HG02884 (cell line): Measurements from ENCODE around the gene ADIPOR2.
"Not testable (repeated sequence)": the region's sequence is repeated elsewhere in the genome, so short reads cannot be mapped to it uniquely, and the experiment has no call there.

ENCODE experiments used
- ATAC-seq: cut with Tn5 transposase; IDR thresholded peaks from one replicate; pipeline ENCODE4 v1.9.1; 2021; ENCODE audit warnings: mild to moderate bottlenecking, moderate library complexity; ENCODE audit not compliant: unreplicated experiment

The ADIPOR2 gene

GRCh38 chr12:1702713-1703112 is 11.8 kb downstream of the ADIPOR2 start:
- no peak for ATAC-seq

DNA sequence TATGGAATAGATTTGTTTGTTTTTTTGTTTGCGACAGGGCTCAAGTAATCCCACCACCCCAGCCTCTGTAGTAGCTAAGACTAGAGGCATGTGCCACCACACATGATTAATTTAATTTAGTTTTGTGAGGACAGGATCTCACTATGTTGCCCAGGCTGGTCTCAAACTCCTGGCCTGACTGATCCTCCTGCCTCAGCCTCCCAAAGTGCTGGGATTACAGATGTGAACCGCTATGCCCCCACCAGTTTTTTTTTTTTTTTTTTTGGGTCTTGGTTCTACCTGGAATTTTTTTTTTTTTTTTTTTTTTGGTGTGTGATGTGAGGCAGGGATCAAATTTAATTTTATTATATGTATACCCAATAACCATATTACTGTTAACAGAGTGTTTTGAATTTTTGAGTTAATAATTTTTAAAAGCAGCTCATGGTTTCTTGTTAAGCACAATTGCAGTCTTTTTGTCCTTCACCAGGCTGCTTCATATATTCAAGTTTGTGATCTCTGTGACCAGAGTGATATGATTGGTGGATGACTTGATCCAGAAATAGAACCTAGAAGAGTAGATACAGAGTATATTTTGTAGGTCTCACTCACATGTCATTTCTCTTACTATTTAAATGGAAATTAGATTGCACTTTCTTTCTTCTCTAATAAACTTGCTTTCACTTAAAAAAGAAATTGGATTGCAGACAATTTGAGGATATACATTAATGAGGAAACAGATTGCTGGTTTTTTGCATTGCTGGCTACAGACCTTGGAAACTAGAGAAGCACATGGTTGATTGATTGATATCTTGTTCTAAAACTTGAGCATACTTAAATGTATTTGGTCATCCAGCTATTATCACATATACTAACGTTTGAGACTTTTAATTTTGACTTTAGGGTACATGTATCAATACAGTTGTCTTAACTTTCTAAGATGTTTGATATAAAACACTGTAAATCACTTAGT is 13.2 kb downstream of the ADIPOR2 start:
- ATAC-seq: no peak

- ATAC-seq: no peak
Observed at GRCh38 chr12:1705774-1706631, 15.1 kb downstream of the ADIPOR2 start.

GRCh38 chr12:1706632-1706980 is 15.7 kb downstream of the ADIPOR2 start:
- ATAC-seq: no peak

GRCh38 chr12:1707051-1707450 is 16.2 kb downstream of the ADIPOR2 start:
- ATAC-seq: no peak

- not testable (repeated sequence) for ATAC-seq
Observed at GRCh38 chr12:1709968-1710367, 19.1 kb downstream of the ADIPOR2 start.

DNA sequence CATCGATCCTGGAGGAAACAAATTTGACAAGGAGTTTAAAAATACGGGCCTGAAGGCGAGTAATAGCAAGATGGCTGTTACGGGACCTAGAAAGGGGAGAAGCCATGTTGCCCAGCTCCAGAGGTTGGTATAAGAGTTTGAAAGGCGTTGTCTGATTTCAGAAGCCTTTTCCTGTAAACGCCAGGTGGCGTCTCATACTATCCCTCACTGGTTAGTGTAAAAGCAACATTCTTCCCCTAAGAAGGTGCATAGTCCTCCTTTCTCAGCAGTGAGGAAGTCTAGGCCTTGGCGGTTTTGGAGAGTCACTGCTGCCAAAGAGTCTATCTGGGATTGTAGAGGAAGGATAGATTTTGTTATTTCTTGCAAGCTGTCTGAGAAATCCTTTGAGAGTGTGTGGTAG is 20.0 kb downstream of the ADIPOR2 start:
- not testable (repeated sequence) for ATAC-seq

GRCh38 chr12:1711536-1712211 is 20.8 kb downstream of the ADIPOR2 start:
- ATAC-seq: not testable (repeated sequence)

DNA sequence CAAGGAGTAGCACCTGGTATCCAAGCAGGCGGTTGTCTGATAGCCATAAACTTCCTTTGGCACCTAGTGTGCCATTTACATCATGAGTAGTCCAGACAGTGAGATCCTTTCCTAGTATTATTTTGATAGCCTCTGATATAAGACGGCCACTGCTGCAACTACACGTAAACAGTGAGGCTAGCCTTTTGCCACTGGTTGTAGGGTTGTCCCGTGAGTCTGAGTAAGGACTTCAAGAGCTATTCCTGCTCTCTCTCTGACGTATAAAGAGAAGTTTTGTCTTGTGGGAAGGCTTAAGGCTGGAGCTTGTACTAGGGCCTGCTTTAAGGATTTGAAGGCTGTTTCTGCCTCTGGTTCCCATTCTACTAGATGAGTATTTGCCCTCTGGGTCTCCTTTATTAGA is 21.4 kb downstream of the ADIPOR2 start:
- not testable (repeated sequence) for ATAC-seq

- ATAC-seq: not testable (repeated sequence)
Observed at GRCh38 chr12:1712852-1713251, 22.0 kb downstream of the ADIPOR2 start.

DNA sequence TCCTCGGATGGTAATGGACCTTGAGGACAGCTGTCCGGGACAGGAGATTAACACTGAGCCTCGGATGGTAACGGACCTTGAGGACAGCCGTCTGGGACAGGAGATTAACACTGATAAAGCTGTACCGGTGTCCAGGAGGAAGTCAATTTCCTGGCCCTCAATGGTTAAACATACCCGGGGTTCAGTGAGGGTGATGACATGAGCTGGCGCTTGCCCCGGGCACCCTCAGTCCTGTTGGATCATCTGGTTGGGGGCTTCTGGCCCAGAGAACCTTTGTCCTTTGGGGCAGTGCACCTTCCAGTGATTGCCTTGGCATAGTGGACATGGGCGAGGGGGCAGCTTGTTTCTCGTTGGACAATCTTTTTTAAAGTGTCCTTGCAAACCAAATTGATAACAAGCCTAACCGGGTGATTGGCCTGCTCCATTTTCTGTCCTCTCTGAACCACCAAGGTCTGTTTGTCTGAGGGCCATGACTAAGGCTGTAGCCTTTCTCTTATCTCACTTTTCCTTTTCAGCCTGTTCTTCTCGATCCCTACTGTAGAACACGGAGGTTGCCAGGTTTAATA is 23.0 kb downstream of the ADIPOR2 start:
- ATAC-seq: not testable (repeated sequence)

- ATAC-seq: not testable (repeated sequence)
Observed at GRCh38 chr12:1715459-1715858, 24.6 kb downstream of the ADIPOR2 start.

GRCh38 chr12:1716215-1716862 is 25.5 kb downstream of the ADIPOR2 start:
- no peak for ATAC-seq

DNA sequence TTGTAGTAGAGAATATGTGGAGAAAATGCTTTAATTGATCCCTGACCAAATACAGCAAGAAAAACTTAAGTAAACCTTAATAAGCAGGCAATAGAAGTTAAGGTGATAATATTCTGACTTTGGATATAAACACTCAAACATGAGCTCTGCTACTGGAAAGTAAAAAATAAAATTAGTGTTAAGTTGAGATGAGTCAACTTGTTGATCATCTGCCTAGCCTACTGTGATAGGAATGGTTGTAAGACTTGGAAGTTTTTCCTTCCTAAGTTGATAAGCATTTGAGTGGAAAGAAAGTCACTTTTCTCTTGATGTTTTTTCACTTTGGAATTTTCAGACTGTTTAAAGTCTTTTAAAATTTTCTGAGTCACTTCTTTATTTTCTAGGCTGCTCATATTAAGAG is 26.0 kb downstream of the ADIPOR2 start:
- no peak for ATAC-seq

GRCh38 chr12:1719139-1719538 is 28.3 kb downstream of the ADIPOR2 start:
- no peak for ATAC-seq

DNA sequence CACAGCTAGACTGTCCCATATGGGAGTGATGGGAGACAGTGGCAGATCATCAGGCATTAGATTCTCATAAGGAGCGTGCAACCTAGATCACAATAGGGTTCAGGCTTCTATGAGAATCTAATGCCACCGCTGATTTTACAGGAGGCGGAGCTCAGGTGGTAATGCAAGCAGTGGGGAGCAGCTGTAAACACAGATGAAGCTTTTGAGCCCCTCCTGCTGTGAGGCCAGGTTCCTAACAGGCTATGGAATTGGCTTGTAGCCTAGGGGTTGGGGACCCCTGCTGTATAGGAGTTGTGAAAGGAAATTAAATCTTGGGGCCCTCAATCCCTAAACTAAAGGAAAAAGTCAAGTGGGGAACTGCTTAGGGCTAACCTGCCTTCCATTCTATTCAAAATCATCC is 29.6 kb downstream of the ADIPOR2 start:
- no peak for ATAC-seq

- no peak for ATAC-seq
Observed at GRCh38 chr12:1723721-1724120, 32.9 kb downstream of the ADIPOR2 start.

DNA sequence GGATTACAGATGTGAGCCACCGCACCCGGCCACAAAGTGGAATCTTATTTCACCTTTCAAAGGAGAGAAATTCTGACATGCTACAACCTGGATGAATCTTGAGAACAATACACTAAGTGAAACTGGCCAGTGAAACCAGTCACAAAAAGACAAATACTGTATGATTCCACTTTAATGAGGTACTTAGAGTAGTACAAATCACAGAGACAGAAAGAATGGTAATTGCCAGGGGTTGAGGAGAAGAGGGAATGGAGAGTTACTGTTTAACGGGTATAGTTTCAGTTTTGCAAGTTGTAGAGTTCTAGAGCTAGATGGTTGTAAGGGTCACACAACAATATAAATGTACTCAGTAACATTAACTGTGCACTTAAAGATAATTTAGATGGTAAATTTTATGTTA is 33.4 kb downstream of the ADIPOR2 start:
- no peak for ATAC-seq

GRCh38 chr12:1726753-1727152 is 35.9 kb downstream of the ADIPOR2 start:
- no peak for ATAC-seq

- ATAC-seq: no peak
Observed at GRCh38 chr12:1728824-1729223, 38.0 kb downstream of the ADIPOR2 start.
